22Rv1 (cell line): ENCODE results near the gene AZIN2.

Experiments
- H3K27ac ChIP-seq: fragments of 450-650 bp; 2 replicates; pipeline ENCODE4 v1.5.1; 2017
- CTCF ChIP-seq: fragments of 450-650 bp; IDR thresholded peaks from 2 replicates; pipeline ENCODE4 v1.5.1; 2017; ENCODE audit warnings: mild to moderate bottlenecking
- ZFX ChIP-seq: fragments of 450-650 bp; IDR thresholded peaks from 2 replicates; pipeline ENCODE4 v1.6.1; 2017; ENCODE audit warnings: antibody characterized with exemption, borderline replicate concordance

AZIN2 gene

GRCh38 chr1:33080885-33081553 is at the start of gene AZIN2:
Gene AZIN2 (plus strand): TSS chr1:33081153. CDS start chr1:33082250, 1,097 bp downstream.
- H3K27ac ChIP-seq: no peak within 1 kb of the TSS
- TF ChIP-seq ZFX: no peak
- no peak for TF ChIP-seq CTCF

- TF ChIP-seq CTCF: no peak
- H3K27ac ChIP-seq: no peak overlapping the region
These were observed 49.4 kb upstream of the AZIN2 start for GRCh38 chr1:33031506-33031905.

GRCh38 chr1:33032126-33032869 is 48.7 kb upstream of the AZIN2 start:
- TF ChIP-seq CTCF: no peak
- no peak for TF ChIP-seq ZFX
- H3K27ac ChIP-seq: no peak overlapping the region

GRCh38 chr1:33036051-33036525 is 44.9 kb upstream of the AZIN2 start:
- H3K27ac ChIP-seq: peak overlapping the region; percentile 73
- TF ChIP-seq ZFX (no peak), CTCF (no peak)

GRCh38 chr1:33036526-33037503 is 44.1 kb upstream of the AZIN2 start, which contains the start of gene AK2:
Gene AK2 (minus strand): TSS chr1:33036883. CDS start chr1:33036828, 55 bp downstream.
- peak within 1 kb of the TSS; percentile 73 for H3K27ac ChIP-seq

GRCh38 chr1:33039840-33040239 is 41.1 kb upstream of the AZIN2 start:
- H3K27ac ChIP-seq: no peak overlapping the region

More at GRCh38 chr1:33036526-33037503, 44.1 kb upstream of the AZIN2 start, which contains the start of gene AK2:
- TF ChIP-seq CTCF (no peak), ZFX (no peak)

More at GRCh38 chr1:33039840-33040239, 41.1 kb upstream of the AZIN2 start:
- TF ChIP-seq CTCF (no peak), ZFX (no peak)
